WTC11 (cell line): ENCODE results near the gene WDFY4.

Experiments
- CTCF ChIP-seq: fragments of 200-600 bp; IDR thresholded peaks from 2 replicates; pipeline ENCODE4 v1.8.0; 2022; ENCODE audit warnings: antibody characterized with exemption
- TF ChIP-seq, protein P1 (sequence below): sonication (generic); formaldehyde crosslinking; IDR thresholded peaks from 2 replicates; pipeline ENCODE4 v1.8.1; 2023; ENCODE audit warnings: mild to moderate bottlenecking, moderate library complexity, missing genetic modification reagents

GRCh38 chr10:48913674-48914073, 229.0 kb downstream of the WDFY4 start:
- TF ChIP-seq CTCF: no peak
- TF ChIP-seq, protein P1, sequence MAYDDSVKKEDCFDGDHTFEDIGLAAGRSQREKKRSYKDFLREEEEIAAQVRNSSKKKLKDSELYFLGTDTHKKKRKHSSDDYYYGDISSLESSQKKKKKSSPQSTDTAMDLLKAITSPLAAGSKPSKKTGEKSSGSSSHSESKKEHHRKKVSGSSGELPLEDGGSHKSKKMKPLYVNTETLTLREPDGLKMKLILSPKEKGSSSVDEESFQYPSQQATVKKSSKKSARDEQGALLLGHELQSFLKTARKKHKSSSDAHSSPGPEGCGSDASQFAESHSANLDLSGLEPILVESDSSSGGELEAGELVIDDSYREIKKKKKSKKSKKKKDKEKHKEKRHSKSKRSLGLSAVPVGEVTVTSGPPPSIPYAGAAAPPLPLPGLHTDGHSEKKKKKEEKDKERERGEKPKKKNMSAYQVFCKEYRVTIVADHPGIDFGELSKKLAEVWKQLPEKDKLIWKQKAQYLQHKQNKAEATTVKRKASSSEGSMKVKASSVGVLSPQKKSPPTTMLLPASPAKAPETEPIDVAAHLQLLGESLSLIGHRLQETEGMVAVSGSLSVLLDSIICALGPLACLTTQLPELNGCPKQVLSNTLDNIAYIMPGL (CRISPR knock-in tag): no peak
